Thymus (tissue), 11 donors: ENCODE measurements around the gene BCL2L13. TPM values are rescaled to one million over a fixed set of nuclear protein-coding genes. Genes with fewer than 3 reads are reported as not detected.

Source experiments
- DNase-seq, 9 donors: peaks; one replicate each; pipeline ENCODE4 v3.0.0-alpha.2; 2013; ENCODE audit warnings: low spot score in 9 of 9, low read depth in 6 of 9, missing footprints in 1 of 9
- H3K27ac ChIP-seq, 2 donors: one replicate each; pipeline ENCODE4 v1.5.1; 2013; ENCODE audit warnings: control low read depth in 1 of 2, low read depth in 1 of 2, low read length in 1 of 2, mild to moderate bottlenecking in 1 of 2, moderate library complexity in 1 of 2
- H3K27me3 ChIP-seq, 2 donors: one replicate each; pipeline ENCODE4 v1.5.1; 2013; ENCODE audit warnings: low read length in 1 of 2; ENCODE audit not compliant: control insufficient read depth in 2 of 2, insufficient read depth in 1 of 2
- H3K36me3 ChIP-seq, 2 donors: one replicate each; pipeline ENCODE4 v1.5.1; 2013; ENCODE audit warnings: low read length in 1 of 2, mild to moderate bottlenecking in 1 of 2, moderate library complexity in 1 of 2; ENCODE audit not compliant: control insufficient read depth in 2 of 2, insufficient read depth in 2 of 2
- H3K4me1 ChIP-seq, 2 donors: one replicate each; pipeline ENCODE4 v1.5.1; 2013; ENCODE audit warnings: low read length in 2 of 2; ENCODE audit not compliant: control insufficient read depth in 2 of 2, insufficient read depth in 2 of 2
- H3K4me3 ChIP-seq, 2 donors: one replicate each; pipeline ENCODE4 v1.5.1; 2013; ENCODE audit warnings: low read length in 2 of 2, control low read depth in 1 of 2, mild to moderate bottlenecking in 1 of 2
- H3K9me3 ChIP-seq, 2 donors: one replicate each; pipeline ENCODE4 v1.5.1; 2013; ENCODE audit warnings: low read length in 1 of 2, mild to moderate bottlenecking in 1 of 2; ENCODE audit not compliant: control insufficient read depth in 2 of 2, insufficient read depth in 1 of 2
- WGBS: extraction: QIAGEN DNeasy Blood & Tissue Kit; methylation state at CpG from one replicate; pipeline ENCODE4 v1.1.7; 2013; 5-methylcytosine and 5-hydroxymethylcytosine counted together
- polyA plus RNA-seq: library from polyadenylated mRNA; stranded (reverse); fragments of 200-250 nt; gene quantifications from one replicate; pipeline ENCODE4 v1.2.3, GENCODE V29; 2013
- total RNA-seq: library from RNA; stranded (reverse); fragments of 120-200 nt; gene quantifications from one replicate; pipeline ENCODE4 v1.2.4, GENCODE V29; 2013
- donor health status: healthy.

The BCL2L13 gene
- total and polyA plus RNA-seq, 2 donors = 27.3 to 27.6 TPM

DNA sequence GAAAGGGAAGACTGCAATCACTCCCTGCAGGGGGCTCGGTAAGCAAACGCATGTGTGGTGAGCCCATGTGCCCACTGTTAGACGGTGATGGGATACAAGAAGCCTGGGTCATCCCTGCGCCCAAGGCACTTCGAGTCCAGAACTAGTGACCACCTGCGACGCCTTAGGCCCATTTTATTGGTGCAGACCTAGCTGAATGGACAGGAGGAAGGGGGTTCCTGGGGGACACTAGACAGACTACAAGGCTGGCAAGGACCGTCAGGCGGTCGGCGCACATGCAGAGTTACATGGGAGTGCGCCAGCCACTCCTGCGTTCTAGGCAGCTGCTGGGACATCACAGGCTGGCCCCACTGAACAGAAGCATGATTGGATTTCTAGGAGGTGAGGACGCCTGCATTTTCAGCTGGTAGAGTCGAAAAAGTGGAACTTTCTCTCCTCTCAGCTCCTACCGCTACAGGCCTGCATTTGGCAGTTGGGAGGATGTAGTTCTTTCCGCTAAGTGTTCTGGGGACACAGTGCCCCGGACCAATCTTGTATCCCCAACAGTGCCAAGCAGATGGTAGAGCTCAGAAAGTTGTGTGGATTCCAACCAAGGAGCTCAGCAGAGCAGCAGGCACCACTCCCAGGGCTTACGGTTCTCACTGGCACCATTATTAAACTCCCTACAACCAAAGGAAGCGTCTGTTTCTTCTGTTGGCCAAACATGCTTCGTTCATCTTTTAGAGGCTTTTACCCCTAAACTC is 100.0 kb downstream of the BCL2L13 start:
- Histone ChIP-seq H3K36me3 (peaks cover 42 to 45% of the 10 kb centered on the region in 2 donors), H3K4me3 (no peak overlapping the region), H3K27ac (no peak overlapping the region), H3K27me3 (no peaks in the 10 kb centered on the region), H3K4me1 (peaks cover 0 to 10% of the 10 kb centered on the region in 2 donors), H3K9me3 (no peaks in the 10 kb centered on the region)
- WGBS = 97% methylated on average over 21 of the region's 21 CpGs
- DNase-seq = no peak

DNA sequence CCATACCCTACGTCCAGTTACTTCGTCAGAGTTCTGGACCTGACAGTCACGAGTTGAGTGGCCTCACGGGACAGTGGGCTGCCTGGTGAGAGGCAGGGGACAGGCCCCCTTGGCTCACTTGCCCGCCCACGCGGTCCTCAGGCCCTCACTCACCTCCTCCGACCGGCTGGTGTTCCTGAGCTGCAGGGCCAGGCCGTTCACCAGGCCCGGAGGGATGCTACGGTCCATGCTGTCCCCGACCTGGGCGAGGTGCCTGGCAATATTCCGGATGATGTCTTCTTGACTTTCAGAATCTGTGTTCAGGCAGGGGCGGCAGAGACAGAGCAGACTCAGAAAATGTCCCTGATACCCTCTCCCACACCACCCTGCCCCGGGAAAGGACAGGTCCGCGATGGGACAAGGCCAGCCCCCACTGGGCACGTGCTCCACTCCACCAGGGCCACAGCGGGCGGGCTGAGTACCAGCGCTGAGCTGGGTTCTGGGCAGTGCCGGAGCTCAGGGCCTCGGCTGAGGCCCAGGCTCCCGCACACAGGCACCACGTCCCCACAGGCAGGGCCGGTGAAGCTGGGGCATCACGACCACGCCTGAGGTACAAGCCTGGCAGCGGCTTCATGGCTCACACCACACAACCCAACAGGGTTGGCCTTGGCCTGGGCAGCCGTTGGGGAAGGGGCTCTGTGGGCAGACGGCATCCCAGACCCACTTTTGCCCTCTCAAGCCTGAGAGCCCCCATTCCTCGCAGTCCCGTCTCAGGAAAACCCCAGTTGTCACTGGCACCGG is 100.8 kb downstream of the BCL2L13 start:
- Histone ChIP-seq H3K4me1 (peaks cover 0 to 5% of the 10 kb centered on the region in 2 donors), H3K36me3 (peaks cover 35 to 43% of the 10 kb centered on the region in 2 donors)
- WGBS = 96% methylated on average over 36 of the region's 36 CpGs

DNA sequence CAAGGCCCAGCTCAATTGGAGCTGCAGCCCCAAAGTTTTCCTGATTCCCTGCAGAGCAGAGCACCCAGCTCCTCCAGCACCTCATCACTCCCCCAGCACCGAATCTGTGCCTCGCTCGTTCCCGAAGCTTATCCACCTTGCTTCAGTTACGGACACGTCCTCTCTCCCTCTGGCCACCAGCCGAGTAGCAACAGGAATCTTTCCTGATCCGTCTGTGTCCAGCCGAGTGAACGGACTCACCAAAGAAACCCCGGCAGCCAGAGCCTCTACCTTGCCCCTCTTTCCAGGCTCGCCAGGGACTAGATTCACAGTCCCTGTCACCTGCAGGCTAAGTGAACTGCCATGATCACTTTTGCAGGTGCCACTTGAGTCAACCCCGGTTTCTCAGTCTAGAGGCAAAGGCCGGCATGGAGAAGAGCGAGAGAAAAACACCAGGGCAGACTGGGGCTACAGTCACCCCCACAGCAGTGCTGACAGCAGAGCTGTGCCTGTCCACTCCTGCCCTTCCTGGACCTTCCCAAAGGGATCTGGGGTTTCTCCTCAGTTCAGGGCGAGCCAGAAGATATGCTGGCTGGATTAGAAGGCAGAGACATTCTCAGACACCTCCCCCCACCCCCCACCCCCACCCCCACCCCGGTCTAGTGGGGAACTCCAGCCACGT is 103.4 kb downstream of the BCL2L13 start:
- Histone ChIP-seq H3K36me3 (peaks cover 22 to 35% of the 10 kb centered on the region in 2 donors), H3K9me3 (no peaks in the 10 kb centered on the region), H3K4me3 (no peak overlapping the region), H3K27ac (peak overlapping the region in 1 of 2 donors; percentile 26), H3K4me1 (peaks cover 0 to 3% of the 10 kb centered on the region in 2 donors), H3K27me3 (no peaks in the 10 kb centered on the region)
- WGBS = 81% methylated on average over 18 of the region's 18 CpGs
- DNase-seq = no peak

More for the DNA sequence above, 100.8 kb downstream of the BCL2L13 start:
- no peaks in the 10 kb centered on the region for H3K27me3 ChIP-seq
- H3K4me3 ChIP-seq = no peak overlapping the region
- DNase-seq = no peak
- no peaks in the 10 kb centered on the region for H3K9me3 ChIP-seq
- H3K27ac ChIP-seq = no peak overlapping the region

DNA sequence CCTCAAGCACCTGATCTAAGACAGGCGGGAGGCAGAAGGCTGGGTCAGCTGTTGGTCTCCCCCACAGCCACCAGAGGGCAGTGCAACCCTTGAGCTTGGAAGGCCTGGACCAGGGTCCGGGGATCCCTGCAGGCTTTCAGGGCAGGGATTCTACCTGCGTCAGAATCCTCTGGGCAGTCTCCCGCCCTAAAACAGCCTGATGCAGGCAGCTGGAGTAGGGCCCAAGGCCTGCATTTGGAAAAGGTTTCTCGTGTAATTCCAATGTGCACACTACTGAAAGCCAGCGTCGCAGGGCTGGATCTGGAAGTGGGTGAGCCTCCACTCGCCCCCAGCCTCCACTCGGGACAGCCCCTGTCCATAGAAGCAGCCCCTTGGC is 104.0 kb downstream of the BCL2L13 start:
- Histone ChIP-seq H3K27ac (no peak overlapping the region), H3K9me3 (no peaks in the 10 kb centered on the region), H3K4me3 (no peak overlapping the region), H3K27me3 (no peaks in the 10 kb centered on the region), H3K4me1 (peaks cover 0 to 3% of the 10 kb centered on the region in 2 donors), H3K36me3 (peaks cover 18 to 32% of the 10 kb centered on the region in 2 donors)
- DNase-seq = peak; percentile 26 to 76 (median 47)
- WGBS = 76% methylated on average over 9 of the region's 9 CpGs

DNA sequence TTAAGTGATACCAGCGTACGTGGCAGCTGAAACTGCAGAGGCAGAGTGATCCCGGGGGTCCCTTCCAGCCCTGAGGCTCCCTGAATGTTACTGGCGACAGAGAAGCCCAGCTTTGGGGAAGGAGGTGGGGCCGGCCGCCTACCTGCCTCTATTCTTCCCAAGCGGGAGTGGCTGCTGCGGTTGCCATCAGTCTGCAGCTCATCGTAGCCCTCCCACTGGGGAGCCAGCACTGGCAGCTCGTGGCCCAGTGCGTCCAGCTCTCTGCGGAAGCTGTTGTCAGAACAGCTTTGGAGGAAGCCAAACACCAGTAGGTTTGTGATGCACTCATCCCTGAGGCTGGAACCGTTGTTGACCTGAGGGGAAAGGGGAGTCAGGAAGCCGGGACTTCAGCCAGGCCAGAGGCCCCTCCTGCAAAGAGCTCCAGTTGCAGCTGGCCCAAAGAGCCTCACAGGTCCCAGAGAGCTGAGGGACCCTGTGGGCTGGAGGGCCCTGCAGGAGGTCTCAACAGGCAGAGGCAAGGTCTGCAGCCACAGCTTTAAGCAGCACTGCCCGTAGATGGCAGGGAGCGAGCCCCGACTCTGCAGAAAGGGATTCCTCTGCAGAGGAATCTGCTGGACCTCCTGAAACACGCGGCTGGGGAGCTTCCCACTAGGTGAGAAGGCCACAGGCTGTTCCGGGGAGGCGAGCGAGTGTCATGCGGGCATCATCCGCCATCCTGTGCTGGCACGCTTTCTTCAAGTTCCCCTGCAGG is 105.3 kb downstream of the BCL2L13 start:
- Histone ChIP-seq H3K4me1 (peaks cover 0 to 3% of the 10 kb centered on the region in 2 donors), H3K9me3 (no peaks in the 10 kb centered on the region), H3K27ac (no peak overlapping the region), H3K4me3 (no peak overlapping the region), H3K27me3 (no peaks in the 10 kb centered on the region), H3K36me3 (peaks cover 5 to 24% of the 10 kb centered on the region in 2 donors)
- WGBS = 95% methylated on average over 25 of the region's 25 CpGs
- DNase-seq = no peak

DNA sequence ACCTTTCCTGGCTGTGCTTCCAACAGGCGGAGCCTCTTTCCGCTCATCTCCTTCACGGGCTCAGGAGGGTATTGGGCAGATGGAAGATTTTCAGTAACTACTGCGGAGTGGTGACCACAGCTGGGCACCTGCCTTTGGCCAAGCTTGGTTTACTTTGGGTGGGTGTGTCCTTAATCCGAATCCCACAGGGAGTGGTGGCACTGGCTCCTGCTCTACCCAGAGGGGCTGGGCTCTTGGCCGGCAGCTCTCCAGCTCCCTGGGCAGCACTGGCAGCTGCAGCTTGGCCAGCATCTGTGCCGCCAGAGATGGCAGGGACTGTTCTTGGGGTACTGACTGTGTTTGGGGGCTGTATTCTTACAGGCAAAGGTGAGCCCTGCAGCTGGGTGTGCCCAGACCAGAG is 105.9 kb downstream of the BCL2L13 start:
- Histone ChIP-seq H3K4me3 (no peak overlapping the region), H3K4me1 (peaks cover 0 to 3% of the 10 kb centered on the region in 2 donors), H3K9me3 (no peaks in the 10 kb centered on the region), H3K27ac (no peak overlapping the region), H3K27me3 (no peaks in the 10 kb centered on the region), H3K36me3 (peaks cover under 1 to 20% of the 10 kb centered on the region in 2 donors)
- DNase-seq = no peak
- WGBS = 93% methylated on average over 7 of the region's 7 CpGs

DNA sequence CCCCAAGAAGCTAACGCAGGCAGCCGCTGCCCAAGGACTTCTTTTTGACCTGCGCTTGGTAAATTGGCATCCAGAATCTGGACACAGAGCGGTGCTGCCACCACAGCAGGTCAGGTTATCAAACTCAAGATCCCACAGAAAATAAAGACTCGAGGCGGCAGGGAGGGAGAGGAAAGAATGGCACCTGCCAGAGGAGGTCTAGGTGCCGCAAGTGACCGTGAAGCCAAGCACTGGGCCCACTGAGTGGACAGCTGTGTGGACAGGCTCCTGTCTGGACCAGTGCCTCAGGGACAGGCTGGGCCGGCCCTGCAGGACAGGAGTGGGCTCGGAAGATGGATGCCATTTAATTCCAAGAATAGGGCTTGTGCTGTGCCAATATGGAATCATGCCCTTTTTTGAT is 108.4 kb downstream of the BCL2L13 start:
- Histone ChIP-seq H3K9me3 (no peaks in the 10 kb centered on the region), H3K27ac (no peak overlapping the region), H3K27me3 (no peaks in the 10 kb centered on the region), H3K36me3 (peaks cover 0 to 20% of the 10 kb centered on the region in 2 donors), H3K4me3 (no peak overlapping the region), H3K4me1 (peaks cover 0 to 3% of the 10 kb centered on the region in 2 donors)
- DNase-seq = no peak
- 97% methylated on average over 10 of the region's 10 CpGs for WGBS

DNA sequence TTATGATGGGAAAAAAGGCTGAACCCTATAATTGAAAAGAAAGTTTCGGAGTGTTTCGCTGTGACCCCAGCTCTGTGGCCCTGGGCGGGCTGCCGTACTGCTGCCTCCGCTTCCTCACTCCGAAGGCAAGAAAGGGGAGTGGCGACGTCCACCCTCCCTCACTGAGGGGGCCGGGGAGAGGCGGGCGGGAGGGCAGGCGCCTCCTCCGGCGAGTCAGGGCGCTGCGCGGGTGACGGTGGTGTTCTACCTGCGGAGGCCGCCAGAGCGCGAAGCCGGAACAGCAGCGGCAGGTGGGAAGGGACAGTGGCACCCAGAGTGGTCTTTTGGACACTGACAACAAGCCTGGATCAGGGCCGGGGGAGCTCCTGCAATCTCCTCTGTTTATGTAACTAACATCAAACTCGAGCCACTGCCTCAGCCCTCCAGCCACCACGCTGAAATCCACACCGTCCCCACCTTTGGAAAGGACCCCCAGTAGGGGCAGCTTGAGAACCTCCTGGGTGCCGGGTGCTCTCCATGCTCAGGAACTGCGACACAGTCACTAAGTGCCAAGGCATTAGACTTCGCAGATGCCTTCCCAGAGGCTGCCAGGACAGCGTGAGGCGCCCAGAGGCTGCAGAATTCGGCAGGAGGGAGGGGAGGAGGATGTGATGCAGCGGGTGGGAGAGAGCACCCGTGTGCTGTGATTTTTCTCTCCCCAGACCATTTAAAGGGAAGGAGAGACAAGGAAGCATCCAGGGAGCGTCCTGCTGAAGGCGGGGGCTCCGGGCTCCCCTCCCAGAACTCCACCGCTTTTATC is 110.2 kb downstream of the BCL2L13 start:
- no peaks in the 10 kb centered on the region for H3K27me3 ChIP-seq
- no peaks in the 10 kb centered on the region for H3K9me3 ChIP-seq
- H3K27ac ChIP-seq = no peak overlapping the region
- H3K36me3 ChIP-seq = peaks cover 0 to 14% of the 10 kb centered on the region in 2 donors
- 94% methylated on average over 40 of the region's 40 CpGs for WGBS
- H3K4me1 ChIP-seq = no peaks in the 10 kb centered on the region
- H3K4me3 ChIP-seq = no peak overlapping the region
- no peak for DNase-seq
